ENCODE results near the gene RASA3.
A peak's percentile ranks its signal among the peaks of the same experiment; 100 is the strongest.

Gene RASA3

GRCh38 chr13:114148521-114148855 is 16.1 kb upstream of the RASA3 start:
- H3K4me3 Mint-ChIP-seq, result no peak overlapping the region
- H3K27ac Mint-ChIP-seq, result no peak overlapping the region
- TF ChIP-seq CTCF (IDR thresholded peaks at IDR 0.05), result no peak
- peaks cover 5% of the 10 kb centered on the region for H3K27me3 Mint-ChIP-seq (ENCODE audit: low read depth, poor library complexity)
- H3K4me1 Mint-ChIP-seq, result peaks cover 34% of the 10 kb centered on the region
- no peak for DNase-seq
- no peaks in the 10 kb centered on the region for H3K36me3 Mint-ChIP-seq (ENCODE audit: low read depth)
- H3K9me3 Mint-ChIP-seq, result no peaks in the 10 kb centered on the region

- H3K27ac Mint-ChIP-seq, result peak overlapping the region; percentile 57
- H3K4me1 Mint-ChIP-seq, result peaks cover 30% of the 10 kb centered on the region
- H3K27me3 Mint-ChIP-seq (ENCODE audit: low read depth, poor library complexity), result peaks cover 5% of the 10 kb centered on the region
- DNase-seq, result no peak
- no peak for TF ChIP-seq CTCF (IDR thresholded peaks at IDR 0.05)
- H3K9me3 Mint-ChIP-seq, result no peaks in the 10 kb centered on the region
- H3K36me3 Mint-ChIP-seq (ENCODE audit: low read depth), result no peaks in the 10 kb centered on the region
- no peak overlapping the region for H3K4me3 Mint-ChIP-seq
These were observed 15.5 kb upstream of the RASA3 start for GRCh38 chr13:114147803-114148520.

GRCh38 chr13:114146629-114147028 is 14.2 kb upstream of the RASA3 start:
- peak; percentile 24 for TF ChIP-seq CTCF (IDR thresholded peaks at IDR 0.05)
- Mint-ChIP-seq H3K9me3 (no peaks in the 10 kb centered on the region), H3K4me3 (no peak overlapping the region), H3K27ac (no peak overlapping the region), H3K4me1 (peaks cover 30% of the 10 kb centered on the region), H3K36me3 (ENCODE audit: low read depth) (no peaks in the 10 kb centered on the region), H3K27me3 (ENCODE audit: low read depth, poor library complexity) (peaks cover 3% of the 10 kb centered on the region)
- DNase-seq, result no peak

GRCh38 chr13:114146173-114146572 is 13.8 kb upstream of the RASA3 start:
- H3K9me3 Mint-ChIP-seq, result no peaks in the 10 kb centered on the region
- no peaks in the 10 kb centered on the region for H3K36me3 Mint-ChIP-seq (ENCODE audit: low read depth)
- peaks cover 30% of the 10 kb centered on the region for H3K4me1 Mint-ChIP-seq
- no peak overlapping the region for H3K4me3 Mint-ChIP-seq
- peaks cover 3% of the 10 kb centered on the region for H3K27me3 Mint-ChIP-seq (ENCODE audit: low read depth, poor library complexity)
- TF ChIP-seq CTCF (IDR thresholded peaks at IDR 0.05), result no peak
- peak overlapping the region; percentile 64 for H3K27ac Mint-ChIP-seq
- DNase-seq, result no peak

- H3K27ac Mint-ChIP-seq, result peak overlapping the region; percentile 64
- DNase-seq, result no peak
These were observed 13.3 kb upstream of the RASA3 start for GRCh38 chr13:114145722-114146121.

More at GRCh38 chr13:114145722-114146121, 13.3 kb upstream of the RASA3 start:
- Mint-ChIP-seq H3K4me3 (no peak overlapping the region), H3K27me3 (ENCODE audit: low read depth, poor library complexity) (peaks cover 3% of the 10 kb centered on the region), H3K4me1 (peaks cover 30% of the 10 kb centered on the region), H3K36me3 (ENCODE audit: low read depth) (no peaks in the 10 kb centered on the region), H3K9me3 (no peaks in the 10 kb centered on the region)
- no peak for TF ChIP-seq CTCF (IDR thresholded peaks at IDR 0.05)
